ENCODE results near the gene LIG4.

LIG4 gene

DNA sequence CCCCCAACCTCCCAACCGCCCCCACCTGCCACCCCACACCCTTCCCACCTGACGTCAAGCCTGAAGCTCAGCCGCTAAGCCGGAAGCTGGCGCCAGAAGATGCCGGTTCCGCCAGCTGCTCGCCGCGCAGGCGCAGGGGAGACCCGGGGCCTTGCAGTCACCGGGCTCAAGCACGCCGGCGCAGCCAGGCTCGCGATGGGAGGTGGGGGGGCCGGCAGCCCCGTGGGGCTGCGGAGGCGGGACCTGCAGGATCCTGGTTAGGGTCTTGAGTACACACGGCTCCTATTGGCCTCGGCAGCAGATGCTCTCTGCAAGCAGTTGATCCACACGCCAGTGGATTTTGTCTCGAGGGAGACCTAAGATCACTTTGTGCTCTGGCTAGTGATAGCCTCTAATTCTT, at the start of gene LIG4:
Gene LIG4, minus strand, starts transcription at position 101 of the 400 bp plus-strand sequence. CDS start 4,268 bp downstream, outside the sequence.
- DNase-seq, result peak; percentile 94

DNA sequence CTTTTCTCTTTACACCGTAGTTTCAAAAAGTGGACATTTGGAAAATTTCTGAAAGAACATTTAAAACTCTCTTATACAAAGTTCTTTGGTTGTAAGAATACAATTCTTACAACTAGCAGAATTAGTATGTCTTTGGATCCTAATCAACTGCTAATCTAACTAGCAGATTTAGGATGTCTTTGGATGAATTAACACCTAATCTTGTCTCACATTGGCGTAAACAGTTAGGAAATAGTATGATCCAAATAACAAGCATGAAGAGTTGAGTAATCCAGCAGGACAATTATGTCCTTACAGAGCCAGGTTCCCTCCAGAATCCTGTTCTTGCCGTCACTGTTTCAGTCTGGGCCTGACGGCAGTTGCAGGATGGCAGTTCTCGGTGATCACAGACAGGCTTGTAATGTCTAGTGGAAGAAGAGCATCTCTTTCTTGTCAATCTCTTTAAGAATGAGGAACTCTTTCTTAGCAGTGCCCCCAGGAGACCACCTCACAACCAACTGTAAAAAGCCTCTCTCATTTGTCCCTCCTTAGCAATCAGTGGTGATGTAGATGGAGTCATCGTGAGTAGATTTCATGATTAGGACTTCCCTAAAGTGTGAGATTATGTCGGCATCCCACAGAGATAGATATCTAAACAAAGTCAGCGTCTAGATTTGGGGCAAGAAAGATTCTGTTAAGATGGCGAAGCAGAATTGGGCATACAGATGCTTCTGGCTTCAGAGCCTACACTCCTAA, 48.5 kb upstream of the LIG4 start:
- no peak for DNase-seq

DNA sequence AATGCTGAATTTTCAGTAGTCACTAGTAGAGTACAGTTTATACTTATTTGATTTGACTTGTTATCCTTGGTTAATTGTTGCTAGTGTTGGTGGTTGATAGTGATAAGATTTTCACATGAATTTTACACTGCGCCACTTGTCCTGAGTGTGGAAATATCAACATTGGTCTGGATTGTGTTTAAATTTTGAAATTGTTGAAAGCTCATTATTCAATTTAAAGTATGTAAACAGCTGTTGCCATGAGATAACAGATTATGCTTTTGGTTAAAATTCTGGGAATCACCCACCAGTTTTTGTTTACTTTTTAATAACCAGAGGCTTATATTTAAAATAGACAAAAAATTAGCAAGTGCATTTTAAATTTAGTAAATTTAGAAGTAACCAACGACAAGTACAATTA, 41.9 kb upstream of the LIG4 start:
- DNase-seq, result no peak

DNA sequence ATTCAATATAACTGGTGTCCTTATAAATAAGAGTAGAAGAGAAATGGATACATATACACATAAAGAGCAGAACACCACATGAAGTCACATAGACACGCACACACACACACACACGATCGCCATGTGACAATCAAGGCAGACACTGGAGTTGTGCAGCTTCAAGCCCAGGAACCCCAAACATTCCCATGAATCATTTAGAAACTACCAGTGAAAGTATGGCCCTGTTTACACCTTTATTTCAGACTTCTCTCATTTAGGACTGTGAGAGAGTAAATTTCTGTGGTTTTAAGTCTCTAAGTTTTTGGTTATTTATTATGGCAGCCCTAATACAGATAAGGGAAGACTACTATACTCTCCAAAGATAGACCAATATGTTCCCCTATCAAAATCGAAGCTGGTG, 33.8 kb upstream of the LIG4 start:
- no peak for DNase-seq

DNA sequence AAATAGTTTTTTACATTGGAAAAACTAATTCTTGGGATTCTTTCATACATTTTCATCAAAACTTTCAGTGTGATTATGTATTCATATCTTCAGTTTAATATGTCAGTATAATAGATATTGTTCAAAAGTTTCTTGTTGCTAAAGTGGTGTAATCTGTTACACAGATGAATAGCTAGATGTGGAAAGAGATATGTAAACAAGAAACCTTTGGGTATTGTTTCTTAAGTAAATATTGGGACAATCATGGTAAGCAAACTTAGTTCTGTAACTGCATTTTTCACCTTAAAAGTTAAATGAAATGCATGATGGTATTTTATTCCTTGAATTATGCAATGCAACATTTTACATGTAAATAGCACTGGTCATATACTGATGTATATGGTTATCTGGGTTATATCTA, 15.0 kb upstream of the LIG4 start:
- no peak for DNase-seq

DNA sequence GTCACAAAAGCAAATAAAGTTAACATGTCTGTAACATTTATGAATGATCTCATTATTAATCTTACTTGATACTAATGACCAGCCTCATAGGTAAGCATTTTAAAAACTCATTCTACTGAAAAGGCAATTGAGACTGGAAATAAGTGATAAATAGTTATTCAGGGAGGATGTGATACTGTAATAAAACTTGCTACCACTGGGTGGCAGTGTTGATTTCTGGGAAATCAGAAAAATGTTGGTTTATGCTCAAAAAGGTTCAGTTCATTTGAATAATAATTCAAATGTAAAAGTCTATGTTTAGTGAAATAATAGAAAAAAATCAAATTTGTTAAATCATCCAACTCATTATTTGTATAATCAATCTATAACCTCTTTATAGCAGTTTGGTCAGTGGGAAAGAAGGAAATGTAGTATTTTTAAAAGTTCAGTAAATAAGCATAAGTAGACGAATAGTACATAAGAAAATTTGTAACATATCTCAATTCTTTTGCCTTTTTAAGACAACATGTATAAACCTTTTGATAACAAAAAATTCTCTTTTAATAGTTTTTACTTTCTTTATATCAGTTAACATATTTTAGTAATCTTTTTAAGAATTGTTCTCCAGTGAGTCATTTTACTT, 12.4 kb upstream of the LIG4 start:
- DNase-seq, result peak; percentile 66

DNA sequence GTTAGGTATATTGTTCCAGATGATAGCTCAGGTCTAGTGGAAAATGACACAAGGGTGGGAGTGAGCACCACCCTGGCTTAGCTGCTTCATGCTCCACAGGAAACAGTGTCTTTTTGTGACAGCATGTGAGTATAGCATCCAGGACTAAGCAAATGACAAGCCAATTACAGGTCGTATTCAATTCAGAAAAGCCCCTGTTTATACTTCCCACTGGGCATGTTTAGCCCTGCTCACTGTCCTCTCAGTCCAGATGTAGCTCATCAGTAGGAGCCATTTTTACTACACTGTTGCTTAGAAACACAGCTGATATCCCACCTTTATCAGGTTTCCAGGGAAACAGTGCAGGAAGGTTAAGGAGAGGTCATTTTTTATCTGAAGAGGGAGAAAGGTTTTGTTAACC, 10.8 kb upstream of the LIG4 start:
- no peak for DNase-seq

DNA sequence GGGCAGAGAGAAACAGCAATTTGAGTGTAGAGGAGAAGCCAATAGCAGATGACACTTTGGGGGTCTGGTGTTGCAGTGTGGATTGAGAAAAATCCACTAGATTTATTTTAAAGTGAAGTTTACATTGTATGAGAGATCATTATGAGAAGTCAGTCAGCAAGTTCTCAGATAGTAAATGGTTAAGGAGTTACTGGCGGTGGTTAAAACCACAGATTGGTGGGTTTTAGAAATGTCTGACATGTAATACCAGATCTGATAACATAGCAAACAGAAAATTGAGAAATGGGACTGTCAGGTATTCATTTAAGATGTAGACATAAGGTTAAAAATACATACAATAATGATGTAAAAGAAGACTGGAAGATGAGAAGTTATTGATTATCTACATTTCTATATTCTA, 10.1 kb upstream of the LIG4 start:
- peak; percentile 27 for DNase-seq

DNA sequence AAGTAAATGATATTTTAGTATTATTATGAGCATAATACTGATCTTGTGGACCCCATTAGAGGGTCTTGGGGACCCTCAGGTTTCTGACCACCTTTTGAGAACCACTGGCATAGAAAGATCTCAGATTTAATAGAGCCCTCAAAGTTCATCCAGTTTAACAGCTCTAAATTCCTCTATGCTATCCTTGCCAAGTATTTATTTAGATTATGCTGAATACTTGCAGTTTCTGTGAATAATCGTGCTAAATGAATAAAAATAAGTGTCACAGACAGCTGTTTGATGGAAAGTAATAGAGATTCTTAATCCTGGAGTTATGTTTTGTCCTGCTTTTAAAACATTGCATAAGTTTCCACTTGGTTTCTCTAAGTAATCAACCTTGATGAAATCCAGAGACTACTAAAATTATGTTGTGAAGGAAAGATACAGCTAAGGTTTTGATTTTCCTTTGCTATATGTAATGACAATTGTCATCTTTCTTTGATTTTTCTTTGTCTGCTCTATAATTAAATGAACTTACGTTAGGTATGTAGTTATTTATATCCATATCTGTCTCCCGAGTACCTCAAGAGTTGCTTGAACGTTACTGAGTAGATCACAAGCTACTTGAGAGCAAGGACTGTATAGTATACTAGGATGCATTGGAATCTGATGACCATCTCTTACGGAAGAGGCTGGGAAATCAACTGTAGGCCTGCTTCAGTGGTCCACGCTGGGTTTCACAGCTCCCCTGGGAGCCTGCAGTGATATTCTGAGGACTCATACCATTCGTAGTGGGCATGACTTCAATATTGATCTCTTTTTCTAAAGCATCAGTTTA, 8.6 kb upstream of the LIG4 start:
- no peak for DNase-seq

DNA sequence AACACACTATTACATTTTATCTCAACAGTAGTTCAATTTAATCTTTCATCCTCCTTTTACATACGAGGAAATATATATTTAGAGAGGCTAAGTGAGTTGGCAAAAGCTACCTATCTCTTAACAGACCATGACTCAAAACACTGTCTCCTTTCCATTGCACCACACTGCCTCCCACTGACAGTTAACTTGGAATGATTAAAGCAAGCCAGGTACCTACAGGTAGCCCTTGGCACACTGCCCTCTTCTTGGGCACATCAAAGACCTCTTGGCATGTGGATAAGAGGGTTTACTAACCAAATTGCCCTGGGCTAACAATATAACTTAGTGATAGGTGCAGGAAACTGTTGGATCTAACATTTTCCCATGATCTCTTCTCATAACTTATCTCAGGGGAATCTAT, 4.7 kb upstream of the LIG4 start:
- DNase-seq, result peak; percentile 28

DNA sequence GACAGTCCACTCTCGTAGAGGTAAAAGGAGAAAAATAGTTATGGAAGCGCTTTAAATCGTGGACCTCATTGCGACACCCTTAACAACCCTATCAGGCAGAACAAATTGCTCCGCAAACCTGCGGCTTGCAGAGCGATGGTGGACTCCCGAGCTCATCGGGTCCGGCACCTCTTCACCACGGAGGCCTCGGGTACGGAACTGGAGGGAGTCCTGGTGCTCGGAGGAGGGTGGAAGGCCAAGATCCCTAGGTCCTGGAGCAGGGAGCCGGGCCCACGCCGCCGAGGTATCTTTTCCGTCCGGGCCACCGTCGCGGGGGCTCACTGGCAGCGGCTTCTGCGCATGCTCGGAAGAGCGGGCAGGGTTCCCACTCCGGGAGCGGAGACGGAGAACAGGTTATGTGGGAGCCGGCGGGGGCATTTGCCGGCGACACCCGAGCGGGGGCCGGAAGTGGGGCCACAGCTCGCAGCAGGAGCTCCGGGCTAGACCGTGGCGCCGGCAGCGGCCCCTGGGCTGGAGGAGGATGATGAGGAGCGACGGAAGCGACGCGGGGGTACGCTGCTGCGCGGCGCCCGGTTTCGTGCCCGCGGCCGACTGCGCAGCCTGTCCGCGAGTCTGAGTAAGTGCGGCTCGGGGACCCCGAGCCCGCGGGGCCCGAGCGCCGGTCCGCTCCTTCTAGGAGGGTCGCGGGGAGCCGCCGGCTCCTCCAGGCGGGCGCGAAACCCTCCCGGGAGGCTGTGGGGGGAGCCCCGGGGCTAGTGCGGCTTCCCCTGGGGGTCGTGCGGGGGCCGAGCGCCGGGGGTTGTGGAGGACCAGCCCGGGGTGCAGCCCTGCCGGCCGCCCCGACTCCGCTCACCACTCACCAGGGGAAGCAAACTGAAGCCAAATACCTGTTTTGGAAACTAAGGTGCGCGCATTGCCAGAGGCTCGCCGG, 3.0 kb upstream of the LIG4 start, which contains the start of gene ABHD13:
Gene ABHD13, plus strand, starts transcription at position 349 of the 931 bp plus-strand sequence. CDS start 10,827 bp downstream, outside the sequence.
- DNase-seq, result peak; percentile 94

DNA sequence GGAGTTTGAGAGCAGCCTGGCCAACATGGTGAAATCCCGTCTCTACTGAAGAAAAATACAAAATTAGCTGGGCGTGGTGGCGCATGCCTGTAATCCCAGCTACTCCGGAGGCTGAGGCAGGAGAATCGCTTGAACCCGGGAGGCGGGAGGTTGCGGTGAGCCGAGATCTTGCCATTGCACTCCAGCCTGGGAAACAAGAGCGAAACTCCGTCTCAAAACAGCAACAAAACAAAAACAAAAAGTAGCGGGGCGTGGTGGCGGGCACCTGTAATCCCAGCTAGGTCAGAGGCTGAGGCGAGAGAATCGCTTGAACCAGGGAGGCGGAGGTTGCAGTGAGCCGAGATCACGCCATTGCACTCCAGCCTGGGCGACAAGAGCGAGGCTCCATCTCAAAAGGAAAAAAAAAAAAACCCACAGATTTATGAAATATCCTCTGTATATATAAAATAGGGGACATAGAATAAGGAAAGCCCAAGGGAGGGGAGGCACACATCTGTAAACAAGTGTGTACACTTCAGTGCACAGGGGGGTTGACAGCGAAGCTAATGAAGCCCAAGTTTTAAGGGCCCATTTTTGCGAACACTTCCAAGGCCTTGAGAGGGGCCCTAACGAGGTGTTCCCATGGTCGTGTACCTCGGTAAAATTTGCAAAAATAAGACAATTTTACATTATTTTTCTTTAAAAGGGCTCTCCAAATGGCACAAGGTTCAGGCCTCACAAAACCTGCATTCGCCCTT, 2.1 kb upstream of the LIG4 start:
- DNase-seq, result peak; percentile 15

DNA sequence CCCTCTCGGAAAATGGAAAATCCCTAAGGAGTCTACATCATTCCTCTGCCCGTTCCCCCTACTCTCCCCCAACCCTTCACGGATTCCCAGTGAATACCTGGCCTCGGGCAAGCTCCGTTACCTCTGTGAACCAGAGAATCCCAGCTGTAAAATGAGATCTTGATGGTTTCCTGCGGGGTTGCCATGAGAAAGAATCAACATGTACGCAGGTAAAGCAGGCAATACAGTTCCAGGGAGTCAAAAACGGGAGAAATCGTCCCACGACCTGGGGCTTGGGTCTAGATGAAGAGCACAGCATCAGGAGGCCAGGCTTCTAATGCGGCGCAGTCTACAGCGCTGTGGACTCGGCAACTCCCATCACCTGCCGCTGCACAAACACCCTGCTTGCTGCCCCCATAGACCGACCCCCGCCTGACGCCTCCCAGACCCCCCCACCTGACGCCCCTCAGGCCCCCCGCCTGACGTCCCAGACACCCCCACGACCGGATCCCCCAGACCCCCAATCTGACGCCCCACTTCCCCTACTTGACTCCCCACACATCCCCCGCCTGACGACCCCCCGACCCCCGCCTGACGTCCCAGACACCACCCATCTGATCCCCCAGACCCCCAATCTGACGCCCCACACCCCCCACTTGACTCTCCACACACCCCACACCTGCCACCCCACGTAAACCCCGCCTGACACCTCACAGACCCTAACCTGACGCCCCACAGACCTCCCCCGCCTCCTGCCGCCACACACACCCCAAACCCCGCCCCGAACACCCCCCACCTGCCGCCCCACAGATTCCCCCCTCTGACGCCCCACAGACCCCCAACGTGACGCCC, 680 bp downstream of the LIG4 start:
- no peak for DNase-seq

DNA sequence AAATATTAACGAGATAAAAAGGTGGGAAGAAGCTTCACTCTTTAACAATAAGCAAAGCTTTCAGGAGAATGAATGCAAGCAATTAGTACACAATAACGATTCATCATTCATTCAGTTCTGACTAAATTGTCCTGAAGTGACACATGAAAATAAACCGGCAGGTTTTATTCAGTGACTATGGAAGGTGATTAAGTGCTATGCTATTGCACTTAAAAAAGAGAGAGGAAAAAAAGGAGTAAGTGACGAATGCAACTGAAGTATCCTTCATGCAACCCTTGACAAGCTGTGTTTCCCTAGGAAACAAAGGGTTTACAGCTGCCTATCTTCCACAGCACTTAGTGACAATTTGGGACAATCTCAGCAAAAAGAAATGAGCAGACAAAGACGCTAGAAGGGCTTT, 1.4 kb downstream of the LIG4 start:
- no peak for DNase-seq

DNA sequence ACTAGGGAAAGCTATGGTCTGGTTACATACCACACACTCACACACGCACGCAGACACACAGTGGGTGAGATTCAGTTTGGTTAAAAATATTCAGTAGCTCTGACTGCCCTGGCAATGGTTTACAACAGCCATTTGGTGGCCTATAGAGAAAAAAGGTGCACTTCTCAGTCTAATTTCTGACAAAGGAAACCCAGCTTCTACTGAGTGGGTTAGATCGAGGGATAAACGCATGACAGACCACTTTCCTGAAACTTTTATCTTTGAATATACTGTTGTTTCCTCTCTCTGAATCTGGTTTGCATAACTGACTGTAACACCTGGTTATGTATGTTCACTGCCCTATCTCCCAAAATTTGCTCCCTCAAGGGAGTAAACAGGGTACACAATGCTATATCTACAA, 2.5 kb downstream of the LIG4 start:
- DNase-seq, result no peak

DNA sequence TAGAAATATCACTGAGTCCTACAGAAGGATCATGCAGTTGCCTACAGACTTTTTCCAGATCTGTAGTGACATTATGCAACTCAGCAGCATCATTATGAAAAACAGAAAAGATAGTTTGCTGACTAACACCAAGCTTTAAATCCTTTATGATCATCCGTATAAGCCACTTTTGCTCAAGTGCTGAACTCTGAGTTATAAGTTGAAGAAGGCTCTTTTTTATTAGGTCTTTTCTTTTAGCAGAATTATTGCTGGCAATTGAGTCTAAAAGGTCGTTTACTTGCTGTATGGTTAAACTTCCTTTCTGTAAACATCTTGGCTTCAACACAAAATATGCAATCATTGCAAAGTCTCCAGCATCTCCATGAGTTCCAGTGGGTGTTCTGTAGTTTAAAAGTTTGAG, 4.8 kb downstream of the LIG4 start:
- no peak for DNase-seq

DNA sequence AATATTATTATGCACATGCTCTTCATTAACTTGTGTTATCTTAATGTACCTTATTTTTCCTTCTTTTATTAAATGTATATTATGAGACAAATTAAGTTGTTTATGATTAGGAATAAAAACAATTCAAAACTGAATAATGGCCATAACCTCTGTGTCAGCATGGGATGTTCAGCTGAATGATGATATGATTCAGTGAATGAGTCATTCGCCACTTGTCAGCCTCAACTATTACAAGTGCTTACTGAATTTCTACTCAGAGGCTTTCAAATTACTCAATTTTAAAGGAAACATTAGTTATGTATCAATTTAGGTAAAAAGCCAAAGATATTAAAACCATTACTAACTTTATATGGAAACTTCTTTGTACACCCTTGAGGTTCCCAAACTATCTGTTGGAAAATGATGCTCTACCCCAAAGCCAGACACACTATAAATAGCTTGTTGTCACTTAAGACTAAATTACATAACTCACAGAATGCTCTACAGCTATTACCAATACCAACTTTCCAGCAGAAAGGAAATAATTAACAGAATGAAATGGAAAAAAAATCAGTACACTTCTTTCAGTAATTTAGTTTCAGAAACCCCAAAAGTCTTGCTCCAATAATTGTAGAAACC, 14.4 kb downstream of the LIG4 start:
- no peak for DNase-seq

DNA sequence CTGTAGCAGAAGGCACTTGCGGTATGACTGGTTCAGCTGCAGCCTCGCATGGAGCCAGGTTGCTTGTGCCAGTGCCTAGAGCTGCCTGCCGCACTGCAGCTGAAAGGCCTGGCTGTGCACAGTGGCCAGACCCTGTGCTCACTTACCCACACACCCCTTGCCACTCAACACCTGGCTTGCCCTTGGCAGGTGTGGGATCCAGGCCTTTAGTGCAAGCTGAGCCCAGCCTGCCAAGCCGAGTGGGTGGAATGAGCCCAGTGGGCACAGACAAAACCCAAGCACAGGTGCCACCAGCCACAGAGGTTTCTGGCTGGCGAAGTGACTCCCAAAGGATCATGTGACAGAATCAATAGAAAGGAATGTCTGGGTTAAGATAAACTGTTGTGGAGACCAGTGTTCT, 19.5 kb downstream of the LIG4 start:
- no peak for DNase-seq

DNA sequence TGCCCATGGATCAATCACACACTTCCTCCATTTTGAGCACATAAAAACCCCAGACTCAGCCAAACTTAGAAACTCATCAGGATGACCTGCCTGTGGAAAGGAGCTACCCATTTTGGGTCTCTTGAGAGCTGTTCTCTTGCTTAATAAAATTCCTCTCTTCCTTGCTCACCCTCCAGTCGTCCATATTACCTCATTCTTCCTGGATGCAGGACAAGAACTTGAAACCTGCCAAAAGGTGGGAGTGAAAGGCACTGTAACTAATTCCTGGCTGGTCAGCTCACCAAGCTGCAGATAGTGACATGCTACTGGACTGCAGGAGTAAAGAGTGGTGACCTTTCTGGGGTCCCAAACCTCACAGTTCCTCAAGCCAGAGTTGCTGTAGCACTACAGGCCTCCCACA, 20.2 kb downstream of the LIG4 start:
- no peak for DNase-seq

DNA sequence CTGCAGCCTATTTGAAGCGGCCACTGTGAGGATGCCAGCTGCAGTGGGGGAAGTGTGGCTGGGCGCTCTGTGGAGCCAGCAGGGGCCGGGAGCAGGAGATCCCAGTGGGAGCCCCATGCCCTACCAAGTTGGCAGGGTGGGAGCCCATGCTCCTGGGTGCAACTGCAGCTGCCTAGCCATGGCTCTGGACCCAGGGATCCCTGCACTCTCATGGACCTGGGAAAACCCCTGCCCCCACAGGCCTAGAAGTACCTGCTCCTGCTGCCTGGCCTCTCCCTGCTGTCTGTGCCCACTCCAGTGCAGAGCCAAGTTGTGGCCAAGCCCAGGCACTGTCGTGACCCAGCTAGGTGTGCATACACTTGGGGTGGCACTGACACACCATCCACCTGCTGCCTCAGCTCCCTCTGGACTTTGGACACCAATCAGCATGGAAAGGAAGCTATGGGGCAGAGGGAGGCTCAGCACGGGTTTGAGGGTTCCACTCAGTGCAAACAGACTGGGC, 20.9 kb downstream of the LIG4 start:
- no peak for DNase-seq
